ENCODE results near the gene CHCHD6. TPM values are rescaled to one million over a fixed set of nuclear protein-coding genes. Genes with fewer than 3 reads are reported as not detected.

CHCHD6 gene
- total RNA-seq, 4 donors from 2014 or later, result 6.4 to 14.2 (median 10.3) TPM; not detected in 1

DNA sequence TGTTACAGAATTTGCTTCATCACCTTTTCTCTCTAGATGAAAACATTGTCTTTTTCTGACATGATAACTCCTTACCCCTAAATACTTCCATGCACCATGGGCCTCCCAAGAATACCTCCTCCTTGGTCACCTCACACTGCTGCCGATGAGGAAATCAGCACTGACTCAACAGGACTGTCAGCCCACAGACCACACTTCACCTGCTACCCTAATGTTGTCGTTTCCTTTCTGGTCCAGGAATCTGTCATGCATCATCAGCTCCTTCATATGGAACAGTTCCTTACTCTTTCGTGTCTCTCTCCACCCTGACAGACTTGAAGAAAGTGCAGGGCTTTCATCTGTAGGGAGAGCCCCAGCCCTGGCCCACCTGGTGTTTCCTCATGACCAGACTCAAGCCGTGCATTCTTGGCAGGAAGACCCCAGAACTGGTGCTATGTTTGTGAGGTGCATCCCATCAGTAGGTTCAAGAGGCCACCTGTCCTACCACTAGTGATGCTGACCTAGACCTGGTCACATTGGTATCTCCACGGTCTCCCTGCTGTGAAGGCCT is 237.8 kb downstream of the CHCHD6 start:
- no peaks in the 10 kb centered on the region for H3K36me3 ChIP-seq
- no peaks in the 10 kb centered on the region for H3K27me3 ChIP-seq
- TF ChIP-seq CTCF (IDR thresholded peaks at IDR 0.05) (no peak), POLR2A (IDR thresholded peaks at IDR 0.05) (no peak)
- no peak overlapping the region for H3K4me3 ChIP-seq
- no peak for DNase-seq
- H3K9me3 ChIP-seq, result no peaks in the 10 kb centered on the region
- H3K27ac ChIP-seq, result no peak overlapping the region
- intact Hi-C loops (cut with DNase I; ENCODE audit: low total_unique reads), result no loop called here
- H3K4me1 ChIP-seq, result no peaks in the 10 kb centered on the region

GRCh38 chr3:126944089-126944965 is 240.3 kb downstream of the CHCHD6 start:
- TF ChIP-seq POLR2A (IDR thresholded peaks at IDR 0.05) (no peak), CTCF (IDR thresholded peaks at IDR 0.05) (no peak)
- H3K4me1 ChIP-seq, result no peaks in the 10 kb centered on the region
- H3K27ac ChIP-seq, result no peak overlapping the region
- H3K36me3 ChIP-seq, result no peaks in the 10 kb centered on the region
- H3K4me3 ChIP-seq, result no peak overlapping the region
- no peak for DNase-seq
- H3K27me3 ChIP-seq, result no peaks in the 10 kb centered on the region
- intact Hi-C loops (cut with DNase I; ENCODE audit: low total_unique reads), result no loop called here
- no peaks in the 10 kb centered on the region for H3K9me3 ChIP-seq

- H3K4me1 ChIP-seq, result no peaks in the 10 kb centered on the region
- H3K9me3 ChIP-seq, result no peaks in the 10 kb centered on the region
- no peaks in the 10 kb centered on the region for H3K27me3 ChIP-seq
- intact Hi-C loops (cut with DNase I; ENCODE audit: low total_unique reads), result no loop called here
- H3K36me3 ChIP-seq, result no peaks in the 10 kb centered on the region
- H3K27ac ChIP-seq, result no peak overlapping the region
- TF ChIP-seq POLR2A (IDR thresholded peaks at IDR 0.05) (no peak), CTCF (IDR thresholded peaks at IDR 0.05) (no peak)
- no peak overlapping the region for H3K4me3 ChIP-seq
- no peak for DNase-seq
Measured at GRCh38 chr3:126945171-126945721, 241.2 kb downstream of the CHCHD6 start.

DNA sequence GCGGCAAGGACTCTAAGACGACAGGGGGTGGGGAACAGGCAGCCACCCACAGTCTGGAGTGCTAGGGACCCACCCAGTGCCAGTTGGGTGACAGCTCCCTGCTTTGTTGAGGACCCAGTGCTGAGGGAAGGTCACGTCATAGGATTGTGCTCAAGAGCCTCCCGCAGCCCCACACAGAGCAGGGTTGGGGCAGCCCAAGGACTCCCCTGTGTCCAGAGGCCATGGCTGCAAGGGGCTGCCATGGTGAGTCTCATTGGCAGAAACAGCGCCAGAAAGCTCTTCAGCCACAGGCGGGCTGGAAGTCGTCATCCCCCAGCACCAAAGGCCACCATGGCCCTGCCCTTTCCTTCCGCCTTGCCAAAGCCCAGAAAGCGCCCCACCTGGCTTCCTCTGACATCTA is 241.9 kb downstream of the CHCHD6 start:
- no peak for DNase-seq
- Histone ChIP-seq H3K27me3 (no peaks in the 10 kb centered on the region), H3K4me1 (no peaks in the 10 kb centered on the region), H3K4me3 (no peak overlapping the region), H3K9me3 (no peaks in the 10 kb centered on the region), H3K36me3 (no peaks in the 10 kb centered on the region), H3K27ac (no peak overlapping the region)
- intact Hi-C loops (cut with DNase I; ENCODE audit: low total_unique reads), result no loop called here
- TF ChIP-seq CTCF (IDR thresholded peaks at IDR 0.05) (no peak), POLR2A (IDR thresholded peaks at IDR 0.05) (no peak)

DNA sequence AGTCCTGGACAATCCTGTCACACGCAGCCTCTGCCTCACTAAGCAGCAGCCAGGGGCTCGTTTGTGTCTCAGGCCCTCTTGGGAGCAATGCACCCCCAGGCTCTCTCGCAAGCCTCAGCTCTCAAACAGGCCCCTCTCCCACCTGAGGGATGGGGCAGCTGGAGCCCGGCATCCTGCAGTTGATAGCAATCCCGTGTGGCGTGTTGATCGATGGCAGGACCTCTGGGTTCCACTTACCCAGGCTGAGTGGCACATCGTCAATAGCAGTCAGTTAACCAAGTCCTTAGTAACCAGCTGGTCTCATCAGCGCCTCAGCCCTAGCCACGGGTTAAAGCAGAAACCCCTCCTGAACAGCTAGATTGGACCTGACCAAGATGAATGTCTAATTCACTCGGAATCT is 242.4 kb downstream of the CHCHD6 start:
- TF ChIP-seq POLR2A (IDR thresholded peaks at IDR 0.05) (no peak), CTCF (IDR thresholded peaks at IDR 0.05) (no peak)
- intact Hi-C loops (cut with DNase I; ENCODE audit: low total_unique reads), result no loop called here
- H3K9me3 ChIP-seq, result no peaks in the 10 kb centered on the region
- H3K27me3 ChIP-seq, result no peaks in the 10 kb centered on the region
- DNase-seq, result no peak
- H3K36me3 ChIP-seq, result no peaks in the 10 kb centered on the region
- no peak overlapping the region for H3K4me3 ChIP-seq
- no peaks in the 10 kb centered on the region for H3K4me1 ChIP-seq
- H3K27ac ChIP-seq, result no peak overlapping the region
